ENCODE data around the gene WDFY4. TPM values are rescaled to one million over a fixed set of nuclear protein-coding genes. Genes with fewer than 3 reads are reported as not detected.
A peak's percentile ranks its signal among the peaks of the same experiment; 100 is the strongest.

The WDFY4 gene
- polyA plus RNA-seq, 3 donors = 1.1 to 2.4 (median 2.4) TPM

DNA sequence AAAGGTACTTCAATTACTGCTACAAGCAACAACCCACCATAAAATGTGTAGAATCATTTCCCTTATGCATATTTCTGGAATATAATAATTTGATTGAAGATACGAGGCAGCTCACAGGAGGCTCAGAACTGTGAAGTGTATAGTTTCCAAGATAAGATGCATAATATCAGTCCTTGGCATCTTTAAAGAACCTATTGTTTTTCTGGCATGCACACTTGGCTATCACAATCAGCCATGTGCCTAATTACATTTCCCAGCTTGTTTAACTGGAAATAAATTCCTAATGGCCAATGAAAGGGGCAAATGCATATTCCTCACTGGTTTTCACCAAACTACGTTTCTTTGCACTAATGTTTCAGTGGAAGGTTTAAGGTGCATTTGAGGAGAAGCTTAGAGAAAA is 338.4 kb downstream of the WDFY4 start:
- no peak for DNase-seq

DNA sequence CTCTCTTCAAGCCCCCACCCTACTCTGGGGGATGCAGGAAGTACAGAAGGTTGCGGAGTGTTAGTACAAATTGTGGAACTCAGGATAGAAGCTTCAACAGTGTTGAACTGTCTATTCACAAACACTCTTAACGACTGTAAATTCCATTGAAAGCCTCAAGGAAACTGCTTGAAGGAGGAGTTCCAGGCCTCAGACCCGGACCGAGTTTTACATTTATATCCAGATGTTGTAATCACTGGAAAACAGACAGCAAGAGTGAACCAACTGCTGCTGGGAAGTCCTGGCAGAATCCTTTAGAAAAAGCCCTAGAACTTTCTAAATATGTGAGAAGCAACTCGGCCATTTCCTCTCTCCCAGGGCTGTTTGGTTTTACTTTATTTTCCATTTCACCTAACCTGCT is 339.1 kb downstream of the WDFY4 start:
- peak; percentile 12 for DNase-seq

DNA sequence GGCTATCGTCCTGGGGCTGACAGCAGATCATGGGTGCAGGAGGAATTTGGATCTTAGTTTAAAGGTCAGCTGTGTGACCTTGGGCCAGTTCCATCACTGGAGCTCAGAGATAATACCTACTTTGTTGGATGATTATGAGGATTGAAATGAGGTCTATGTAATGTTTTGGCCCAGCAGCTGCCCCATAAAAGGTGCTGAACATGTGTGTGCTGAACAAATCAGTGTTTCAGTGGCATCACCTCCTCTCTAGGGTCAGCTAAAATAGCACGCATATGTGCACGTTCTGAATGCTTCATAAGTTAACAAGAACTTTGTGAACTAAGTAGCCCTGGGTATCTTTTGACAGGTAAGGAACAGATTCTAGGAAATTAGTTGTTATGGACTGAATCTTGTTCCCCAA is 339.8 kb downstream of the WDFY4 start:
- DNase-seq = no peak

DNA sequence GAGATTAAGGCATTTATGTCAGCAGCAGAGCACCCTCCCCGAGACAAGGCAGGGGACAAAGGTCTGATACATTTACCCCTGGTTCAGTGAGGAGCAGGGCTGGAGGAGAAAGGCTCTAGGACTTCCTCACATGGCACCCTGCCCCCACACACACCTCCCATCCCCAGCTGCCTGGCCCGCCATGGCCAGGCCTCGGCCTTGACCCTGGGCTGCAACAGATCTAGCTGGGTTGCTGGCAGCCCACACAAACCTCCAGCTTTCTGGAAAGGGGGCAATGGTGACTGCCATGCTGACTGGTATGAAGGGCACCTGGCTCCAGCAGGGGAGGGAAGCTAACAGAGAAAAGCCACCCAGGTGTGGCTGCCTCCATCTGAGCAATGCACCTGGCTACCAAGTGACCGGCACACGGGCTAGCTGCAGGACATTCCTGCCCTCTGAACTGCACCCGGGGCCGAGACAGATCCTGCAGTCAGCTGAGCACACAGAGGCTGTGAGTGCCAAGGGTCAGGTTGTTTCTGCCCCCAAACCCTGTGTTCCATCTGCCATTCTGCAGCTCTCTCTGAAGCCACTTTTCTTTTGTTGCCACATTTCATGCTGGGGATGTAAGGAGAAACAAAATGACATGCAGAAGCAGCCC is 340.8 kb downstream of the WDFY4 start:
- DNase-seq = no peak

DNA sequence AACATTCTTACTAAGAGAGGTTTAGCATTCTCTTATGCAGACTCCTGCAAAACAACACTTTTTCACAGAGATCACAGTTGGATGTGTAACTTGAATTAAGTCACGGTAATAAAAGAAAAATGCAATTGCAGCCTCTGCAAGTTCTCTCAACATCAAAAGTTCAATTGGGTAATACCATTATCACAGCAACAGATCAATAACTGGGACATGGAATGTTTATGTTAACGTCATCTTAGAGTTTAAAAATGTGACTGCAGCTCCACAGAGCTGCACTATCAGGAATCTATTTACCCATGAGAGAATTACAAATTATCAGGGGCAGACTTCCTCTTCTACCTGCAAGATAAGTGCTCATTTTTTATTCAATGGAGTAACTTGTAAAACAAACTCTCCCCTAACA is 344.0 kb downstream of the WDFY4 start:
- no peak for DNase-seq

DNA sequence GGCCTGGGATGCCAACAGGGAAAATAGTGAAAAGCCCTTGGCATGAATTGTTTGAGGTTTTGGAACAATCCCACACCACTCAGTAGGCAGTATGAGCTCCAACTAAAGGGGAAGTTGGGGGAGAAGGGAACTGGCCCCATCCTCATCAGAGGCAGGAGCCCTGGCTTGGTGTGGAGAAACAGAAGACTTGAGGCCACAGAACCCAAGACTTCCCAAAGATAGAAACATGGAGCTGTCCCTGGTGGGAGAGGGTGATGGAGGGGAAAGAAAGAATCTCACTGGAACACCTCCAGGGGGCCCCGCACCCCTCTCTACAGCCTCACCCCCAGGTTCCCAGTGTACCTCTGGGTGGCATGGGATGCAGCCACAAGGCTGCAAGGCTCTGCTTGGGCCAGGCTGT is 345.0 kb downstream of the WDFY4 start:
- DNase-seq = no peak

Other genes starting within 250 kb of the WDFY4 start
- gene ARHGAP22, start 79.8 kb upstream of the WDFY4 start, polyA plus RNA-seq (ENCODE audit: insufficient read length in 3 of 3) = 1 to 10 TPM; 1.2 to 1.8 (median 1.7) TPM

Data from renal pelvis (tissue), 4 donors.